ENCODE results near the gene MYMK.
A peak's percentile ranks its signal among the peaks of the same experiment; 100 is the strongest.

The MYMK gene

GRCh38 chr9:133518200-133518599 lies 6.6 kb downstream of the MYMK start:
- no peak for DNase-seq (ENCODE audit: low spot score)

- DNase-seq (ENCODE audit: low spot score): no peak
These were observed 7.0 kb downstream of the MYMK start for GRCh38 chr9:133517711-133518110.

- DNase-seq (ENCODE audit: low spot score): no peak
These were observed 7.8 kb downstream of the MYMK start for GRCh38 chr9:133516961-133517350.

- no peak for DNase-seq (ENCODE audit: low spot score)
These were observed 8.4 kb downstream of the MYMK start for GRCh38 chr9:133516256-133516960.

GRCh38 chr9:133515615-133516255 lies 9.0 kb downstream of the MYMK start:
- DNase-seq (ENCODE audit: low spot score): no peak

- no peak for DNase-seq (ENCODE audit: low spot score)
These were observed 9.5 kb downstream of the MYMK start for GRCh38 chr9:133515240-133515610.

GRCh38 chr9:133514460-133515239 lies 10.1 kb downstream of the MYMK start:
- DNase-seq (ENCODE audit: low spot score): peak; percentile 83

GRCh38 chr9:133513214-133514100 lies 11.3 kb downstream of the MYMK start:
- no peak for DNase-seq (ENCODE audit: low spot score)

- DNase-seq (ENCODE audit: low spot score): no peak
These were observed 12.2 kb downstream of the MYMK start for GRCh38 chr9:133512253-133513213.

GRCh38 chr9:133511607-133512006 lies 13.2 kb downstream of the MYMK start:
- DNase-seq (ENCODE audit: low spot score): no peak

- DNase-seq (ENCODE audit: low spot score): no peak
These were observed 13.7 kb downstream of the MYMK start for GRCh38 chr9:133510926-133511505.

GRCh38 chr9:133509179-133510083 lies 15.3 kb downstream of the MYMK start:
- DNase-seq (ENCODE audit: low spot score): peak; percentile 77

GRCh38 chr9:133508046-133508445 lies 16.7 kb downstream of the MYMK start:
- no peak for DNase-seq (ENCODE audit: low spot score)

GRCh38 chr9:133507246-133507965 lies 17.4 kb downstream of the MYMK start:
- DNase-seq (ENCODE audit: low spot score): no peak

- DNase-seq (ENCODE audit: low spot score): no peak
These were observed 18.1 kb downstream of the MYMK start for GRCh38 chr9:133506653-133507038.

- no peak for DNase-seq (ENCODE audit: low spot score)
These were observed 18.7 kb downstream of the MYMK start for GRCh38 chr9:133505901-133506652.

GRCh38 chr9:133505186-133505830 lies 19.5 kb downstream of the MYMK start:
- DNase-seq (ENCODE audit: low spot score): no peak

- DNase-seq (ENCODE audit: low spot score): no peak
These were observed 22.6 kb downstream of the MYMK start for GRCh38 chr9:133502112-133502511.
